Kidney capillary endothelial cell (primary cell): ENCODE results near the gene RPS6KL1.

Source experiments
- DNase-seq: peaks from one replicate; pipeline ENCODE4 v3.0.0-alpha.2; 2018; ENCODE audit warnings: low spot score

Gene RPS6KL1

GRCh38 chr14:74856366-74856765 is 66.7 kb downstream of the RPS6KL1 start:
- DNase-seq: no peak

- no peak for DNase-seq
Measured at GRCh38 chr14:74855945-74856344, 67.1 kb downstream of the RPS6KL1 start.

- no peak for DNase-seq
Measured at GRCh38 chr14:74855021-74855420, 68.0 kb downstream of the RPS6KL1 start.
